WTC11 (cell line): ENCODE results near the gene KIF5A. TPM values are rescaled to one million over a fixed set of nuclear protein-coding genes. Genes with fewer than 3 reads are reported as not detected.

Experiments used
- ATAC-seq: fragments of 200-7000 bp; cut with Tn5 transposase; 2 replicates; pipeline ENCODE4 v1.10.0; 2021; ENCODE audit warnings: mild to moderate bottlenecking, moderate library complexity
- CTCF ChIA-PET: fragments of 300-600 bp; sonication (Branson Sonifier 250); formaldehyde crosslinking; loops from one replicate; lab custom pipeline; 2021; ENCODE audit warnings: antibody characterized with exemption; lab: Charles Lee
- POLR2A ChIA-PET: fragments of 350-600 bp; sonication (Branson Sonifier 250); formaldehyde crosslinking; loops from one replicate; lab custom pipeline; 2021; ENCODE audit warnings: antibody characterized with exemption; lab: Charles Lee
- DNase-seq: peaks from one replicate; pipeline ENCODE4 v3.0.0; 2021; ENCODE audit warnings: low spot score
- H3K27ac Mint-ChIP-seq: 2 replicates; pipeline ENCODE4 v1.8.0; 2021; ENCODE audit warnings: mixed read lengths
- H3K27me3 Mint-ChIP-seq: 2 replicates; pipeline ENCODE4 v1.8.0; 2021; ENCODE audit warnings: low read depth, mild to moderate bottlenecking, moderate library complexity, mixed read lengths
- H3K36me3 Mint-ChIP-seq: 2 replicates; pipeline ENCODE4 v1.8.0; 2021; ENCODE audit warnings: mixed read lengths
- H3K4me1 Mint-ChIP-seq: 2 replicates; pipeline ENCODE4 v1.8.0; 2022; ENCODE audit warnings: mixed read lengths
- H3K4me3 Mint-ChIP-seq: 2 replicates; pipeline ENCODE4 v1.8.0; 2021; ENCODE audit warnings: mild to moderate bottlenecking, moderate library complexity, mixed read lengths
- H3K9me3 Mint-ChIP-seq: 2 replicates; pipeline ENCODE4 v1.8.0; 2021; ENCODE audit warnings: mixed read lengths
- ATF1 ChIP-seq: sonication (generic); formaldehyde crosslinking; IDR thresholded peaks from 2 replicates; pipeline ENCODE4 v1.8.1; 2023; ENCODE audit warnings: mild to moderate bottlenecking, moderate library complexity, missing genetic modification reagents
- EMX1 ChIP-seq: fragments of 250-450 bp; sonication (Bioruptor Pico); IDR thresholded peaks from 2 replicates; pipeline ENCODE4 v1.8.0; 2021; ENCODE audit warnings: mild to moderate bottlenecking
- FOXJ3 ChIP-seq: sonication (generic); formaldehyde crosslinking; IDR thresholded peaks from 2 replicates; pipeline ENCODE4 v1.9.0; 2021; ENCODE audit warnings: missing genetic modification reagents, mild to moderate bottlenecking, borderline replicate concordance
- GABPB1 ChIP-seq: sonication (generic); formaldehyde crosslinking; IDR thresholded peaks from 2 replicates; pipeline ENCODE4 v1.8.1; 2023; ENCODE audit warnings: mild to moderate bottlenecking, missing genetic modification reagents
- HMGA2 ChIP-seq: fragments of 250-450 bp; sonication (Bioruptor Pico); IDR thresholded peaks from 2 replicates; pipeline ENCODE4 v1.4.0; 2021; ENCODE audit warnings: mild to moderate bottlenecking, moderate library complexity
- HMGXB4 ChIP-seq: sonication (generic); formaldehyde crosslinking; IDR thresholded peaks from 2 replicates; pipeline ENCODE4 v1.8.1; 2023; ENCODE audit warnings: mild to moderate bottlenecking, moderate library complexity, missing genetic modification reagents
- NFYB ChIP-seq: sonication (generic); formaldehyde crosslinking; conservative IDR thresholded peaks from 2 replicates; pipeline ENCODE4 v1.8.0; 2022; ENCODE audit warnings: low read depth, missing genetic modification reagents
- OVOL2 ChIP-seq: fragments of 250-450 bp; sonication (Bioruptor Pico); IDR thresholded peaks from 2 replicates; pipeline ENCODE4 v1.9.0; 2021; ENCODE audit warnings: mild to moderate bottlenecking, borderline replicate concordance
- TP53 ChIP-seq: sonication (generic); formaldehyde crosslinking; IDR thresholded peaks from 2 replicates; pipeline ENCODE4 v1.8.1; 2023; ENCODE audit warnings: mild to moderate bottlenecking, missing genetic modification reagents
- ZNF138 ChIP-seq: sonication (generic); formaldehyde crosslinking; conservative IDR thresholded peaks from 2 replicates; pipeline ENCODE4 v1.8.1; 2022; ENCODE audit warnings: mild to moderate bottlenecking, moderate library complexity, missing genetic modification reagents
- ZNF281 ChIP-seq: sonication (generic); formaldehyde crosslinking; IDR thresholded peaks from 2 replicates; pipeline ENCODE4 v1.8.0; 2023; ENCODE audit warnings: mild to moderate bottlenecking, missing genetic modification reagents
- ZNF396 ChIP-seq: fragments of 250-450 bp; sonication (Bioruptor Pico); IDR thresholded peaks from 2 replicates; pipeline ENCODE4 v1.8.0; 2021; ENCODE audit warnings: mild to moderate bottlenecking, moderate library complexity, borderline replicate concordance
- ZSCAN18 ChIP-seq: fragments of 250-450 bp; sonication (Bioruptor Pico); IDR thresholded peaks from 2 replicates; pipeline ENCODE4 v2.1.2; 2022; ENCODE audit warnings: mild to moderate bottlenecking, moderate library complexity
- total RNA-seq: library from RNA; stranded (reverse); gene quantifications from 3 replicates; pipeline ENCODE4 v1.2.3, GENCODE V29; 2021
- TF ChIP-seq, protein P1 (sequence below): fragments of 250-450 bp; sonication (Bioruptor Pico); IDR thresholded peaks from 2 replicates; pipeline ENCODE4 v1.9.0; 2021; ENCODE audit warnings: mild to moderate bottlenecking
- TF ChIP-seq, protein P2 (sequence below): sonication (generic); formaldehyde crosslinking; IDR thresholded peaks from 2 replicates; pipeline ENCODE4 v1.8.1; 2023; ENCODE audit warnings: mild to moderate bottlenecking, missing genetic modification reagents, moderate library complexity
- TF ChIP-seq, protein P3 (sequence below): sonication (generic); formaldehyde crosslinking; IDR thresholded peaks from 2 replicates; pipeline ENCODE4 v1.8.0; 2022; ENCODE audit warnings: mild to moderate bottlenecking, missing genetic modification reagents

The KIF5A gene
- total RNA-seq, 1 experiment from 2014 or later: 16.1 TPM

- TF ChIP-seq, protein P1, sequence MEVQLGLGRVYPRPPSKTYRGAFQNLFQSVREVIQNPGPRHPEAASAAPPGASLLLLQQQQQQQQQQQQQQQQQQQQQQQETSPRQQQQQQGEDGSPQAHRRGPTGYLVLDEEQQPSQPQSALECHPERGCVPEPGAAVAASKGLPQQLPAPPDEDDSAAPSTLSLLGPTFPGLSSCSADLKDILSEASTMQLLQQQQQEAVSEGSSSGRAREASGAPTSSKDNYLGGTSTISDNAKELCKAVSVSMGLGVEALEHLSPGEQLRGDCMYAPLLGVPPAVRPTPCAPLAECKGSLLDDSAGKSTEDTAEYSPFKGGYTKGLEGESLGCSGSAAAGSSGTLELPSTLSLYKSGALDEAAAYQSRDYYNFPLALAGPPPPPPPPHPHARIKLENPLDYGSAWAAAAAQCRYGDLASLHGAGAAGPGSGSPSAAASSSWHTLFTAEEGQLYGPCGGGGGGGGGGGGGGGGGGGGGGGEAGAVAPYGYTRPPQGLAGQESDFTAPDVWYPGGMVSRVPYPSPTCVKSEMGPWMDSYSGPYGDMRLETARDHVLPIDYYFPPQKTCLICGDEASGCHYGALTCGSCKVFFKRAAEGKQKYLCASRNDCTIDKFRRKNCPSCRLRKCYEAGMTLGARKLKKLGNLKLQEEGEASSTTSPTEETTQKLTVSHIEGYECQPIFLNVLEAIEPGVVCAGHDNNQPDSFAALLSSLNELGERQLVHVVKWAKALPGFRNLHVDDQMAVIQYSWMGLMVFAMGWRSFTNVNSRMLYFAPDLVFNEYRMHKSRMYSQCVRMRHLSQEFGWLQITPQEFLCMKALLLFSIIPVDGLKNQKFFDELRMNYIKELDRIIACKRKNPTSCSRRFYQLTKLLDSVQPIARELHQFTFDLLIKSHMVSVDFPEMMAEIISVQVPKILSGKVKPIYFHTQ (CRISPR knock-in tag): no peak
Measured at GRCh38 chr12:57583008-57583831, 33.4 kb downstream of the KIF5A start (continued).

DNA sequence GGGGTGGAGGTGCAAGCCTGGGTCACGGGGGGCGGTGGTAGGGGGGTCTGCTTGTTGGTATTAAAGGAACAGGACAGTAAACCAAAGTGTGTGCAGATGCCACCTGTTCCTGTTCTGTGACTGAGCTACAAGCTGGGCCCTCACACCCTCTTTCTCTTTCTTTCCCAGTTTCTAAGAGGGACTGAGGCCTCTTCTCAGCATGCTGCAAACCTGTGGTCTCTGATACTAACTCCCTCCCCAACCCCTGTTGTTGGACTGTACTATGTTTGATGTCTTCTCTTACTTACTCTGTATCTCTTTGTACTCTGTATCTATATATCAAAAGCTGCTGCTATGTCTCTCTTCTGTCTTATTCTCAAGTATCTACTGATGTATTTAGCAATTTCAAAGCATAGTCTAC lies 34.2 kb downstream of the KIF5A start:
- H3K9me3 Mint-ChIP-seq: no peaks in the 10 kb centered on the region

More for the DNA sequence above, 34.2 kb downstream of the KIF5A start:
- H3K4me1 Mint-ChIP-seq: no peaks in the 10 kb centered on the region; the same call in 1 of the 2 replicates
- H3K4me3 Mint-ChIP-seq: no peak overlapping the region
- H3K27ac Mint-ChIP-seq: no peak overlapping the region
- POLR2A ChIA-PET: no interaction called here
- TF ChIP-seq ZNF281 (no peak), TP53 (CRISPR knock-in tag) (no peak), EMX1 (CRISPR knock-in tag) (no peak), ATF1 (CRISPR knock-in tag) (no peak), OVOL2 (no peak), HMGXB4 (CRISPR knock-in tag) (no peak), HMGA2 (CRISPR knock-in tag) (no peak), FOXJ3 (CRISPR knock-in tag) (no peak), GABPB1 (CRISPR knock-in tag) (no peak), ZNF138 (CRISPR knock-in tag) (no peak), ZNF396 (CRISPR knock-in tag) (no peak), NFYB (no peak), ZSCAN18 (CRISPR knock-in tag) (no peak)
- TF ChIP-seq, protein P2, sequence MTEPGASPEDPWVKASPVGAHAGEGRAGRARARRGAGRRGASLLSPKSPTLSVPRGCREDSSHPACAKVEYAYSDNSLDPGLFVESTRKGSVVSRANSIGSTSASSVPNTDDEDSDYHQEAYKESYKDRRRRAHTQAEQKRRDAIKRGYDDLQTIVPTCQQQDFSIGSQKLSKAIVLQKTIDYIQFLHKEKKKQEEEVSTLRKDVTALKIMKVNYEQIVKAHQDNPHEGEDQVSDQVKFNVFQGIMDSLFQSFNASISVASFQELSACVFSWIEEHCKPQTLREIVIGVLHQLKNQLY (CRISPR knock-in tag): no peak
- TF ChIP-seq, protein P1 (CRISPR knock-in tag): no peak
- TF ChIP-seq, protein P3, sequence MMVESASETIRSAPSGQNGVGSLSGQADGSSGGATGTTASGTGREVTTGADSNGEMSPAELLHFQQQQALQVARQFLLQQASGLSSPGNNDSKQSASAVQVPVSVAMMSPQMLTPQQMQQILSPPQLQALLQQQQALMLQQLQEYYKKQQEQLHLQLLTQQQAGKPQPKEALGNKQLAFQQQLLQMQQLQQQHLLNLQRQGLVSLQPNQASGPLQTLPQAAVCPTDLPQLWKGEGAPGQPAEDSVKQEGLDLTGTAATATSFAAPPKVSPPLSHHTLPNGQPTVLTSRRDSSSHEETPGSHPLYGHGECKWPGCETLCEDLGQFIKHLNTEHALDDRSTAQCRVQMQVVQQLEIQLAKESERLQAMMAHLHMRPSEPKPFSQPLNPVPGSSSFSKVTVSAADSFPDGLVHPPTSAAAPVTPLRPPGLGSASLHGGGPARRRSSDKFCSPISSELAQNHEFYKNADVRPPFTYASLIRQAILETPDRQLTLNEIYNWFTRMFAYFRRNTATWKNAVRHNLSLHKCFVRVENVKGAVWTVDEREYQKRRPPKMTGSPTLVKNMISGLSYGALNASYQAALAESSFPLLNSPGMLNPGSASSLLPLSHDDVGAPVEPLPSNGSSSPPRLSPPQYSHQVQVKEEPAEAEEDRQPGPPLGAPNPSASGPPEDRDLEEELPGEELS (CRISPR knock-in tag): no peak
- TF ChIP-seq, all 79 proteins: peak for 0
- DNase-seq (no peak), ATAC-seq (no peak)
- CTCF ChIA-PET: interaction anchor here (0.6 to 4.2 kb wide), 23 partner anchors 10 to 371 kb away, joined by 3 to 74 read pairs (median 8); partner anchors contain the start of genes ARHGEF25, B4GALNT1, CYP27B1 and GLI1
- Mint-ChIP-seq H3K36me3 (peaks cover 14% of the 10 kb centered on the region), H3K27me3 (0 out of 2 replicates have a peak, but pooled peaks cover 3% of the 10 kb centered on the region)
